Smooth muscle cell (in vitro differentiated cells): Measurements from ENCODE around the gene CEP83. TPM values are rescaled to one million over a fixed set of nuclear protein-coding genes. Genes with fewer than 3 reads are reported as not detected.
"Not testable (repeated sequence)": the region's sequence is repeated elsewhere in the genome, so short reads cannot be mapped to it uniquely, and the experiment has no call there.

Experiments
- DNase-seq: peaks from one replicate; lab custom pipeline; 2025; ENCODE audit not compliant: unreplicated experiment; lab: John Stamatoyannopoulos, UW
- H2AFZ ChIP-seq: fragments of 200-600 bp; sonication (generic); 2 replicates; pipeline ENCODE4 v1.6.0; 2016; ENCODE audit warnings: antibody characterized with exemption, low read depth, mild to moderate bottlenecking
- H3F3A ChIP-seq: fragments of 200-600 bp; sonication (generic); 2 replicates; pipeline ENCODE4 v1.6.0; 2017; ENCODE audit warnings: antibody characterized with exemption, low read depth
- H3K27ac ChIP-seq: fragments of 200-600 bp; sonication (generic); 2 replicates; pipeline ENCODE4 v1.5.1; 2016; ENCODE audit warnings: low read depth, mild to moderate bottlenecking
- H3K27me3 ChIP-seq: fragments of 200-600 bp; sonication (generic); 2 replicates; pipeline ENCODE4 v1.6.1; 2016; ENCODE audit warnings: low read depth, mild to moderate bottlenecking
- H3K36me3 ChIP-seq: fragments of 200-600 bp; sonication (generic); 2 replicates; pipeline ENCODE4 v1.5.1; 2016; ENCODE audit warnings: low read depth
- H3K4me1 ChIP-seq: fragments of 200-600 bp; sonication (generic); 2 replicates; pipeline ENCODE4 v1.5.1; 2016; ENCODE audit warnings: low read depth
- H3K4me2 ChIP-seq: fragments of 200-600 bp; sonication (generic); 2 replicates; pipeline ENCODE4 v1.6.0; 2016; ENCODE audit warnings: mild to moderate bottlenecking
- H3K4me3 ChIP-seq: fragments of 200-600 bp; sonication (generic); 2 replicates; pipeline ENCODE4 v1.5.1; 2016; ENCODE audit warnings: mild to moderate bottlenecking
- H3K79me2 ChIP-seq: fragments of 200-600 bp; sonication (generic); 2 replicates; pipeline ENCODE4 v1.6.0; 2016; ENCODE audit warnings: low read depth, mild to moderate bottlenecking
- H3K9ac ChIP-seq: fragments of 200-600 bp; sonication (generic); 2 replicates; pipeline ENCODE4 v1.6.0; 2016; ENCODE audit warnings: low read depth
- H3K9me3 ChIP-seq: fragments of 200-600 bp; sonication (generic); replicated peaks from 2 replicates; pipeline ENCODE4 v1.5.1; 2016; ENCODE audit warnings: low read depth
- H4K20me1 ChIP-seq: fragments of 200-600 bp; sonication (generic); 2 replicates; pipeline ENCODE4 v1.6.0; 2016; ENCODE audit warnings: low read depth
- CTCF ChIP-seq: fragments of 200-600 bp; sonication (generic); IDR thresholded peaks from 2 replicates; pipeline ENCODE4 v1.5.1; 2017; ENCODE audit warnings: borderline replicate concordance, mild to moderate bottlenecking, antibody characterized with exemption; ENCODE audit not compliant: insufficient read depth, poor library complexity, severe bottlenecking
- WGBS: methylation state at CpG from one replicate; pipeline ENCODE4 v1.1.7; 2016; ENCODE audit warnings: low lambda C conversion rate; 5-methylcytosine and 5-hydroxymethylcytosine counted together
- polyA plus RNA-seq: library from polyadenylated mRNA; unstranded; fragments of >200 nt; fragmentation: Nextera tagmentation; extraction: Ambion mirVana; gene quantifications from 2 replicates; pipeline ENCODE4 v1.2.1, GENCODE V29; 2016
- total RNA-seq: library from RNA; depleted of rRNA; stranded (reverse); fragments of >200 nt; gene quantifications from 2 replicates; pipeline ENCODE4 v1.2.3, GENCODE V29; 2014

Gene CEP83
- total and polyA plus RNA-seq, 2 experiments from 2014 or later, result 2.8 to 30.3 TPM

- H3K9ac ChIP-seq, result no peak overlapping the region
- no peaks in the 10 kb centered on the region for H3K36me3 ChIP-seq
- no peak overlapping the region for H2AFZ ChIP-seq
- H3K4me3 ChIP-seq, result no peak overlapping the region
- no peak for DNase-seq
- H3K4me2 ChIP-seq, result no peak overlapping the region
- H4K20me1 ChIP-seq, result no peaks in the 10 kb centered on the region
- no peaks in the 10 kb centered on the region for H3K27me3 ChIP-seq
- peaks cover 31% of the 10 kb centered on the region for H3K79me2 ChIP-seq
- 100% methylated on average over 1 of the region's 1 CpG for WGBS
- no peaks in the 10 kb centered on the region for H3K9me3 ChIP-seq
- no peak overlapping the region for H3K27ac ChIP-seq
- no peaks in the 10 kb centered on the region for H3F3A ChIP-seq
- H3K4me1 ChIP-seq, result peaks cover 10% of the 10 kb centered on the region
- TF ChIP-seq CTCF, result no peak
Measured at GRCh38 chr12:94457311-94457710, 2.4 kb downstream of the CEP83 start.

GRCh38 chr12:94454318-94454717, 5.3 kb downstream of the CEP83 start:
- H4K20me1 ChIP-seq, H3K4me2 ChIP-seq, H3K36me3 ChIP-seq, H3K9ac ChIP-seq, H3K4me3 ChIP-seq, H3K4me1 ChIP-seq, H3K27me3 ChIP-seq, DNase-seq, H3F3A ChIP-seq, H3K27ac ChIP-seq, H2AFZ ChIP-seq, H3K9me3 ChIP-seq: not testable (repeated sequence)
- peaks cover 44% of the 10 kb centered on the region for H3K79me2 ChIP-seq
- WGBS, result 99% methylated on average over 7 of the region's 7 CpGs

GRCh38 chr12:94445662-94446061, 14.0 kb downstream of the CEP83 start:
- no peaks in the 10 kb centered on the region for H4K20me1 ChIP-seq
- H3K4me1 ChIP-seq, result no peaks in the 10 kb centered on the region
- H3K4me2 ChIP-seq, result no peak overlapping the region
- no peaks in the 10 kb centered on the region for H3K9me3 ChIP-seq
- H3K36me3 ChIP-seq, result no peaks in the 10 kb centered on the region
- no peak overlapping the region for H3K27ac ChIP-seq
- WGBS, result 100% methylated on average over 1 of the region's 1 CpG
- no peak overlapping the region for H3K4me3 ChIP-seq
- no peak for DNase-seq
- H3K9ac ChIP-seq, result no peak overlapping the region
- no peak for TF ChIP-seq CTCF
- no peaks in the 10 kb centered on the region for H3F3A ChIP-seq
- no peaks in the 10 kb centered on the region for H3K27me3 ChIP-seq
- H2AFZ ChIP-seq, result no peak overlapping the region
- H3K79me2 ChIP-seq, result peaks cover 35% of the 10 kb centered on the region

- Histone ChIP-seq H3K9me3 (no peaks in the 10 kb centered on the region), H4K20me1 (no peaks in the 10 kb centered on the region), H3K9ac (no peak overlapping the region), H2AFZ (no peak overlapping the region), H3K27ac (no peak overlapping the region), H3K4me2 (no peak overlapping the region), H3K27me3 (no peaks in the 10 kb centered on the region), H3K4me1 (peaks cover 10% of the 10 kb centered on the region), H3F3A (no peaks in the 10 kb centered on the region), H3K4me3 (no peak overlapping the region), H3K36me3 (no peaks in the 10 kb centered on the region), H3K79me2 (peaks cover 24% of the 10 kb centered on the region)
- TF ChIP-seq CTCF, result no peak
- WGBS, result 100% methylated on average over 1 of the region's 1 CpG
- no peak for DNase-seq
Measured at GRCh38 chr12:94437303-94437702, 22.4 kb downstream of the CEP83 start.
